Pancreas (tissue), 10 donors: Measurements from ENCODE around the gene TTLL10. TPM values are rescaled to one million over a fixed set of nuclear protein-coding genes. Genes with fewer than 3 reads are reported as not detected.

Experiments used
- ATAC-seq, 4 donors: fragments of 200-7000 bp; cut with Tn5 transposase; one replicate each; pipeline versions ENCODE4 v1.8.0 to v1.9.1; 2020; ENCODE audit warnings: mild to moderate bottlenecking in 4 of 4, moderate library complexity in 4 of 4
- DNase-seq, 6 donors: peaks; one replicate each; pipeline ENCODE4 v3.0.0-alpha.2; 2020
- FAIRE-seq: peaks from 2 replicates; lab custom pipeline; 2012; peaks lifted over from hg19 to GRCh38; lab: Jason Lieb, UNC
- H3K27ac ChIP-seq, 4 donors: fragments of 200-600 bp; sonication (generic); 1 replicate in 3 of 4; 2 replicates in 1 of 4; pipeline versions ENCODE4 v1.5.0 to v1.8.0; 2020
- H3K27me3 ChIP-seq, 4 donors: fragments of 200-600 bp; one replicate each; pipeline ENCODE4 v1.8.0; 2021
- H3K36me3 ChIP-seq, 3 donors: fragments of 200-600 bp; sonication (generic) in 1 of 3; one replicate each; pipeline versions ENCODE4 v1.5.0 to v1.8.0; 2020 to 2021
- H3K4me1 ChIP-seq, 3 donors: fragments of 200-600 bp; one replicate each; pipeline ENCODE4 v1.8.0; 2021
- H3K4me3 ChIP-seq, 4 donors: fragments of 200-600 bp; sonication (generic) in 2 of 4; one replicate each; pipeline versions ENCODE4 v1.5.0 to v1.8.0; 2020 to 2021
- H3K9me3 ChIP-seq, 4 donors: fragments of 200-600 bp; one replicate each; pipeline ENCODE4 v1.8.0; 2021
- WGBS, 2 donors: extraction: QIAGEN DNeasy Blood & Tissue Kit; methylation state at CpG; one replicate each; pipeline ENCODE4 v1.1.7; 2013; 5-methylcytosine and 5-hydroxymethylcytosine counted together
- intact Hi-C, 3 donors: fragments of 100-400 bp; cut with DNase I; formaldehyde crosslinking; loops; one replicate each; pipeline versions ENCODE4 v1.11.1 to v1.14.2; 2022
- microRNA-seq, 2 donors: library from miRNA; unstranded; fragments of <30 nt; microRNA quantifications; one replicate each; pipeline versions ENCODE4 to v1.1.0, GENCODE V29; 2019 to 2020
- polyA plus RNA-seq, 2 donors: library from polyadenylated mRNA; stranded (reverse); fragments of 200-250 nt; gene quantifications; one replicate each; pipeline ENCODE4 v1.2.3, GENCODE V29; 2013
- total RNA-seq, 6 donors: library from RNA; stranded (reverse); fragmentation: NEBNext Ultra II Directional in 4 of 6; extraction: Animal tissue kit (Norgen Biotek cat#: 25700) in 4 of 6; gene quantifications; one replicate each; pipeline versions ENCODE4 v1.2.1 to v1.2.4, GENCODE V29; 2021 to 2023
- TF ChIP-seq, protein P1 (sequence below), 4 donors: fragments of 200-600 bp; sonication (generic) in 3 of 4; IDR thresholded peaks; one replicate each; pipeline versions ENCODE4 v1.5.0 to v1.8.0; 2021; ENCODE audit warnings: antibody characterized with exemption in 4 of 4
- donor health status: healthy with polysubstance abuse.
- donor health status: DM: no; HTN: no; CAD: no; lungs with moderate emphysema.
- donor health status: DM: no; HTN: no; CAD: no.
- donor health status: control.
- donor health status: control.
- donor health status: Bipolar disorder and iron deficiency.
- donor health status: DM: yes; HTN: yes; CAD: no.
- donor health status: DM: no; HTN: no; CAD: no.
- donor health status: DM: no; HTN: no; CAD: no.
- donor health status: DM: yes; HTN: yes; CAD: no.

Gene TTLL10
- total and polyA plus RNA-seq, 8 donors = 0.20 to 1.6 (median 0.41) TPM; not detected in 1

DNA sequence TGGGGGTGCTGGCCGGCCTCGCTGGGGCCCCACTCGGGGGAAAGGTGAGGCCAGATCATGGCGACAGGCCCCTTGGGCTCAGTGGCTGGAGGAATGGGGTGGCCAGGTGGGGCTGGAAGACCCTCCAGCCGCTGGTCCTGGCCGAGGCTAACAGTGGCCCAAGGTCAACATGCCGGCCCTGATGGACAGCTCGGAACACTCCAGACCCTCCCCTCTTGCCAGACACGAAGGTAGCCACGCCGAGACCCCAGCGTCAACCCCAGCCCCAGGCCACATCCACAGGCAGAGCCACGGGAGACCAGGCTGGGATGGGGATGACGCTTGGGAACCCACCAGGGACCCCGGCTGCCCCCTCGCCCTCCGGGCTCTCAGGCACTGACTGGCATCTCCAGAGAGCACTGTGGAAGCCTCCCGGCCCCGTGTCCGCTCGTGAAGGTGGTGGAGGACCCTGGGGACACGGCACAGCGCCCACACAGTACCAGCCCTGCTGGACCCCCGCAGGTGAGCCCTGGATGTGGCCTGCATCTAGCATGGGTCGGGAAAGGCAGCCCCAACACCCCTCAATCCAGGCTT, 73.7 kb downstream of the TTLL10 start:
- DNase-seq (peak in 3 of 6 donors; percentile 28 to 79 (median 56)), ATAC-seq (no peak), FAIRE-seq (no peak)
- Histone ChIP-seq H3K4me1 (no peaks in the 10 kb centered on the region), H3K9me3 (no peaks in the 10 kb centered on the region), H3K4me3 (no peak overlapping the region), H3K27me3 (no peaks in the 10 kb centered on the region), H3K36me3 (no peaks in the 10 kb centered on the region), H3K27ac (no peak overlapping the region)
- TF ChIP-seq, protein P1, sequence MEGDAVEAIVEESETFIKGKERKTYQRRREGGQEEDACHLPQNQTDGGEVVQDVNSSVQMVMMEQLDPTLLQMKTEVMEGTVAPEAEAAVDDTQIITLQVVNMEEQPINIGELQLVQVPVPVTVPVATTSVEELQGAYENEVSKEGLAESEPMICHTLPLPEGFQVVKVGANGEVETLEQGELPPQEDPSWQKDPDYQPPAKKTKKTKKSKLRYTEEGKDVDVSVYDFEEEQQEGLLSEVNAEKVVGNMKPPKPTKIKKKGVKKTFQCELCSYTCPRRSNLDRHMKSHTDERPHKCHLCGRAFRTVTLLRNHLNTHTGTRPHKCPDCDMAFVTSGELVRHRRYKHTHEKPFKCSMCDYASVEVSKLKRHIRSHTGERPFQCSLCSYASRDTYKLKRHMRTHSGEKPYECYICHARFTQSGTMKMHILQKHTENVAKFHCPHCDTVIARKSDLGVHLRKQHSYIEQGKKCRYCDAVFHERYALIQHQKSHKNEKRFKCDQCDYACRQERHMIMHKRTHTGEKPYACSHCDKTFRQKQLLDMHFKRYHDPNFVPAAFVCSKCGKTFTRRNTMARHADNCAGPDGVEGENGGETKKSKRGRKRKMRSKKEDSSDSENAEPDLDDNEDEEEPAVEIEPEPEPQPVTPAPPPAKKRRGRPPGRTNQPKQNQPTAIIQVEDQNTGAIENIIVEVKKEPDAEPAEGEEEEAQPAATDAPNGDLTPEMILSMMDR (IDR thresholded peaks at IDR 0.05) = no peak
- 43 to 50% methylated on average over 25 of the region's 25 CpGs for WGBS, 2 donors
- intact Hi-C loops = loop anchor here in 1 of 3 donors (10.0 kb wide), 1 partner anchor 123 kb away; no protein-coding TSS in a partner anchor

Small RNA genes within 50 kb of the gene (microRNA-seq; reads per million reads assigned to microRNA genes)
- 1,680 to 2,788 reads per million in 2 donors for gene MIR200A
- gene MIR200B = 6,349 to 19,063 reads per million in 2 donors
- gene MIR429 = 1,313 to 3,774 reads per million in 2 donors

Other genes with a start within 250 kb of the TTLL10 start
- gene SAMD11, start 250.0 kb upstream of the TTLL10 start, total RNA-seq = 1 to 10 TPM in 5 of 6 donors, under 1 TPM in 1; 0.19 to 8.2 (median 2.0) TPM
- gene SAMD11, start 250.0 kb upstream of the TTLL10 start, polyA plus RNA-seq = 10 to 100 TPM in 1 of 2 donors, 1 to 10 TPM in 1; 7.6 to 23.7 TPM
- gene NOC2L, start 214.6 kb upstream of the TTLL10 start, total RNA-seq = 10 to 100 TPM; 23.3 to 43.9 (median 30.7) TPM
- 10 to 100 TPM; 79.3 to 86.5 TPM for gene NOC2L, start 214.6 kb upstream of the TTLL10 start, polyA plus RNA-seq
- gene KLHL17, start 213.3 kb upstream of the TTLL10 start, total RNA-seq = 10 to 100 TPM in 1 of 6 donors, 1 to 10 TPM in 5; 3.1 to 12.0 (median 5.9) TPM
- 10 to 100 TPM; 22.7 to 24.1 TPM for gene KLHL17, start 213.3 kb upstream of the TTLL10 start, polyA plus RNA-seq
- 1 to 10 TPM in 2 of 6 donors, under 1 TPM in 4; 0.16 to 1.5 (median 0.40) TPM for gene PLEKHN1, start 207.4 kb upstream of the TTLL10 start, total RNA-seq
- 1 to 10 TPM in 1 of 2 donors, under 1 TPM in 1; 0.52 to 2.8 TPM for gene PLEKHN1, start 207.4 kb upstream of the TTLL10 start, polyA plus RNA-seq
- under 1 TPM in 2 of 6 donors, not detected in 4; 0.04 to 0.32 TPM for gene PERM1, start 191.8 kb upstream of the TTLL10 start, total RNA-seq
- under 1 TPM; 0.15 to 0.35 TPM for gene PERM1, start 191.8 kb upstream of the TTLL10 start, polyA plus RNA-seq
- 10 to 100 TPM; 13.2 to 29.4 (median 21.3) TPM for gene HES4, start 173.8 kb upstream of the TTLL10 start, total RNA-seq
- gene HES4, start 173.8 kb upstream of the TTLL10 start, polyA plus RNA-seq = 10 to 100 TPM; 31.9 to 46.4 TPM
- gene ISG15, start 160.4 kb upstream of the TTLL10 start, total RNA-seq = 10 to 100 TPM in 2 of 6 donors, 1 to 10 TPM in 4; 4.3 to 19.4 (median 6.6) TPM
- gene ISG15, start 160.4 kb upstream of the TTLL10 start, polyA plus RNA-seq = 10 to 100 TPM; 25.9 to 45.0 TPM
- 100 to 1,000 TPM in 1 of 6 donors, 10 to 100 TPM in 5; 40.5 to 107 (median 64.0) TPM for gene AGRN, start 153.8 kb upstream of the TTLL10 start, total RNA-seq
- gene AGRN, start 153.8 kb upstream of the TTLL10 start, polyA plus RNA-seq = 100 to 1,000 TPM in 1 of 2 donors, 10 to 100 TPM in 1; 94.7 to 166 TPM
- under 1 TPM in 4 of 6 donors, not detected in 2; 0.12 to 0.37 (median 0.16) TPM for gene RNF223, start 99.6 kb upstream of the TTLL10 start, total RNA-seq
- gene RNF223, start 99.6 kb upstream of the TTLL10 start, polyA plus RNA-seq = under 1 TPM; 0.05 to 0.34 TPM
- 1 to 10 TPM; 3.0 to 6.7 (median 4.0) TPM for gene C1orf159, start 57.8 kb upstream of the TTLL10 start, total RNA-seq
- 10 to 100 TPM; 20.9 to 30.7 TPM for gene C1orf159, start 57.8 kb upstream of the TTLL10 start, polyA plus RNA-seq
- under 1 TPM in 3 of 6 donors, not detected in 3; 0.32 to 0.34 (median 0.34) TPM for gene TNFRSF18, start 32.7 kb downstream of the TTLL10 start, total RNA-seq
- 1 to 10 TPM; 1.1 to 1.2 TPM for gene TNFRSF18, start 32.7 kb downstream of the TTLL10 start, polyA plus RNA-seq
- gene TNFRSF4, start 40.3 kb downstream of the TTLL10 start, total RNA-seq = 1 to 10 TPM in 3 of 6 donors, under 1 TPM in 3; 0.26 to 1.6 (median 0.86) TPM
- gene TNFRSF4, start 40.3 kb downstream of the TTLL10 start, polyA plus RNA-seq = 1 to 10 TPM; 2.8 to 5.0 TPM
- 10 to 100 TPM; 68.3 to 99.4 (median 74.2) TPM for gene SDF4, start 58.1 kb downstream of the TTLL10 start, total RNA-seq
- gene SDF4, start 58.1 kb downstream of the TTLL10 start, polyA plus RNA-seq = 10 to 100 TPM; 74.0 to 96.6 TPM
- gene B3GALT6, start 58.4 kb downstream of the TTLL10 start, total RNA-seq = 10 to 100 TPM in 3 of 6 donors, 1 to 10 TPM in 3; 6.2 to 13.4 (median 9.0) TPM
- 1 to 10 TPM; 8.7 to 8.9 TPM for gene B3GALT6, start 58.4 kb downstream of the TTLL10 start, polyA plus RNA-seq
- 1 to 10 TPM in 3 of 6 donors, under 1 TPM in 3; 0.43 to 1.7 (median 0.93) TPM for gene C1QTNF12, start 72.8 kb downstream of the TTLL10 start, total RNA-seq
- gene C1QTNF12, start 72.8 kb downstream of the TTLL10 start, polyA plus RNA-seq = 1 to 10 TPM; 2.5 to 4.8 TPM
- 10 to 100 TPM; 20.8 to 30.4 (median 22.3) TPM for gene UBE2J2, start 100.0 kb downstream of the TTLL10 start, total RNA-seq
- gene UBE2J2, start 100.0 kb downstream of the TTLL10 start, polyA plus RNA-seq = 10 to 100 TPM; 34.1 to 44.5 TPM
- gene SCNN1D, start 106.6 kb downstream of the TTLL10 start, total RNA-seq = 1 to 10 TPM in 5 of 6 donors, under 1 TPM in 1; 0.66 to 6.1 (median 1.6) TPM
- 10 to 100 TPM; 20.6 to 22.0 TPM for gene SCNN1D, start 106.6 kb downstream of the TTLL10 start, polyA plus RNA-seq
- gene ACAP3, start 134.1 kb downstream of the TTLL10 start, total RNA-seq = 10 to 100 TPM; 15.2 to 31.4 (median 18.7) TPM
- gene ACAP3, start 134.1 kb downstream of the TTLL10 start, polyA plus RNA-seq = 100 to 1,000 TPM in 1 of 2 donors, 10 to 100 TPM in 1; 76.0 to 133 TPM
- 10 to 100 TPM in 2 of 6 donors, 1 to 10 TPM in 4; 7.5 to 11.3 (median 9.7) TPM for gene PUSL1, start 134.7 kb downstream of the TTLL10 start, total RNA-seq
- 10 to 100 TPM; 14.6 to 23.2 TPM for gene PUSL1, start 134.7 kb downstream of the TTLL10 start, polyA plus RNA-seq
- gene INTS11, start 150.8 kb downstream of the TTLL10 start, total RNA-seq = 10 to 100 TPM; 33.4 to 60.5 (median 56.8) TPM
- 100 to 1,000 TPM; 268 to 311 TPM for gene INTS11, start 150.8 kb downstream of the TTLL10 start, polyA plus RNA-seq
- 10 to 100 TPM in 5 of 6 donors, 1 to 10 TPM in 1; 8.0 to 14.8 (median 10.7) TPM for gene CPTP, start 150.9 kb downstream of the TTLL10 start, total RNA-seq
- gene CPTP, start 150.9 kb downstream of the TTLL10 start, polyA plus RNA-seq = 10 to 100 TPM; 11.3 to 22.0 TPM
- gene TAS1R3, start 157.4 kb downstream of the TTLL10 start, total RNA-seq = under 1 TPM; 0.04 to 0.41 (median 0.08) TPM
- gene TAS1R3, start 157.4 kb downstream of the TTLL10 start, polyA plus RNA-seq = under 1 TPM; 0.21 to 0.34 TPM
- 10 to 100 TPM; 30.6 to 54.0 (median 48.3) TPM for gene DVL1, start 175.5 kb downstream of the TTLL10 start, total RNA-seq
- gene DVL1, start 175.5 kb downstream of the TTLL10 start, polyA plus RNA-seq = 100 to 1,000 TPM in 1 of 2 donors, 10 to 100 TPM in 1; 80.5 to 103 TPM
- 10 to 100 TPM in 3 of 6 donors, 1 to 10 TPM in 3; 1.6 to 35.8 (median 7.6) TPM for gene MXRA8, start 184.7 kb downstream of the TTLL10 start, total RNA-seq
- 10 to 100 TPM; 16.8 to 17.6 TPM for gene MXRA8, start 184.7 kb downstream of the TTLL10 start, polyA plus RNA-seq
- gene AURKAIP1, start 201.3 kb downstream of the TTLL10 start, total RNA-seq = 10 to 100 TPM; 52.8 to 83.8 (median 57.7) TPM
- gene AURKAIP1, start 201.3 kb downstream of the TTLL10 start, polyA plus RNA-seq = 100 to 1,000 TPM; 150 to 161 TPM
- gene CCNL2, start 225.5 kb downstream of the TTLL10 start, total RNA-seq = 100 to 1,000 TPM in 1 of 6 donors, 10 to 100 TPM in 5; 49.2 to 124 (median 77.1) TPM
- 100 to 1,000 TPM; 270 to 409 TPM for gene CCNL2, start 225.5 kb downstream of the TTLL10 start, polyA plus RNA-seq
- 10 to 100 TPM; 42.1 to 71.8 (median 49.1) TPM for gene MRPL20, start 233.4 kb downstream of the TTLL10 start, total RNA-seq
- 100 to 1,000 TPM in 1 of 2 donors, 10 to 100 TPM in 1; 69.0 to 121 TPM for gene MRPL20, start 233.4 kb downstream of the TTLL10 start, polyA plus RNA-seq
- gene ANKRD65, start 247.4 kb downstream of the TTLL10 start, total RNA-seq = 10 to 100 TPM in 3 of 6 donors, 1 to 10 TPM in 3; 2.3 to 16.1 (median 10.7) TPM
- 10 to 100 TPM; 22.1 to 41.8 TPM for gene ANKRD65, start 247.4 kb downstream of the TTLL10 start, polyA plus RNA-seq